22Rv1 (cell line): Measurements from ENCODE around the gene TMEM38B.

Experiments
- ZFX ChIP-seq: fragments of 450-650 bp; IDR thresholded peaks from 2 replicates; pipeline ENCODE4 v1.6.1; 2017; ENCODE audit warnings: antibody characterized with exemption, borderline replicate concordance
- TF ChIP-seq, protein P1 (sequence below): fragments of 450-650 bp; IDR thresholded peaks from 2 replicates; pipeline ENCODE4 v1.5.1; 2017; ENCODE audit warnings: mild to moderate bottlenecking

- TF ChIP-seq, protein P1, sequence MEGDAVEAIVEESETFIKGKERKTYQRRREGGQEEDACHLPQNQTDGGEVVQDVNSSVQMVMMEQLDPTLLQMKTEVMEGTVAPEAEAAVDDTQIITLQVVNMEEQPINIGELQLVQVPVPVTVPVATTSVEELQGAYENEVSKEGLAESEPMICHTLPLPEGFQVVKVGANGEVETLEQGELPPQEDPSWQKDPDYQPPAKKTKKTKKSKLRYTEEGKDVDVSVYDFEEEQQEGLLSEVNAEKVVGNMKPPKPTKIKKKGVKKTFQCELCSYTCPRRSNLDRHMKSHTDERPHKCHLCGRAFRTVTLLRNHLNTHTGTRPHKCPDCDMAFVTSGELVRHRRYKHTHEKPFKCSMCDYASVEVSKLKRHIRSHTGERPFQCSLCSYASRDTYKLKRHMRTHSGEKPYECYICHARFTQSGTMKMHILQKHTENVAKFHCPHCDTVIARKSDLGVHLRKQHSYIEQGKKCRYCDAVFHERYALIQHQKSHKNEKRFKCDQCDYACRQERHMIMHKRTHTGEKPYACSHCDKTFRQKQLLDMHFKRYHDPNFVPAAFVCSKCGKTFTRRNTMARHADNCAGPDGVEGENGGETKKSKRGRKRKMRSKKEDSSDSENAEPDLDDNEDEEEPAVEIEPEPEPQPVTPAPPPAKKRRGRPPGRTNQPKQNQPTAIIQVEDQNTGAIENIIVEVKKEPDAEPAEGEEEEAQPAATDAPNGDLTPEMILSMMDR: no peak
- no peak for TF ChIP-seq ZFX
These were observed 121.9 kb downstream of the TMEM38B start for GRCh38 chr9:105816202-105816744.
